NCI-H1048 (cell line): ENCODE data around the gene HOXD10.
A peak's percentile ranks its signal among the peaks of the same experiment; 100 is the strongest.

Experiments
- DNase-seq: peaks from one replicate; lab custom pipeline; 2025; lab: John Stamatoyannopoulos, UW

Gene HOXD10

GRCh38 chr2:176136374-176137251, 20.0 kb downstream of the HOXD10 start:
- DNase-seq = no peak

- no peak for DNase-seq
These were observed 20.6 kb downstream of the HOXD10 start for GRCh38 chr2:176137252-176137580.

- DNase-seq = no peak
These were observed 21.3 kb downstream of the HOXD10 start for GRCh38 chr2:176137906-176138305.

- DNase-seq = no peak
These were observed 21.9 kb downstream of the HOXD10 start for GRCh38 chr2:176138526-176138922.

- no peak for DNase-seq
These were observed 22.5 kb downstream of the HOXD10 start for GRCh38 chr2:176138923-176139660.

GRCh38 chr2:176139661-176140512, 23.3 kb downstream of the HOXD10 start:
- DNase-seq = no peak

GRCh38 chr2:176140513-176141317, 24.1 kb downstream of the HOXD10 start:
- peak; percentile 53 for DNase-seq

GRCh38 chr2:176142281-176142680, 25.7 kb downstream of the HOXD10 start:
- DNase-seq = no peak

GRCh38 chr2:176145085-176145969, 28.7 kb downstream of the HOXD10 start:
- no peak for DNase-seq

- no peak for DNase-seq
These were observed 29.5 kb downstream of the HOXD10 start for GRCh38 chr2:176146101-176146500.

GRCh38 chr2:176146645-176147044, 30.1 kb downstream of the HOXD10 start:
- DNase-seq = no peak

GRCh38 chr2:176147210-176147799, 30.7 kb downstream of the HOXD10 start:
- no peak for DNase-seq

GRCh38 chr2:176147800-176148496, 31.4 kb downstream of the HOXD10 start:
- DNase-seq = no peak

GRCh38 chr2:176148751-176149421, 32.3 kb downstream of the HOXD10 start:
- no peak for DNase-seq

GRCh38 chr2:176149481-176149938, 32.9 kb downstream of the HOXD10 start:
- no peak for DNase-seq

GRCh38 chr2:176149939-176150583, 33.5 kb downstream of the HOXD10 start:
- no peak for DNase-seq

GRCh38 chr2:176150584-176151441, 34.2 kb downstream of the HOXD10 start:
- no peak for DNase-seq
